Naive B cell (primary cell): ENCODE data around the gene AGAP5. TPM values are rescaled to one million over a fixed set of nuclear protein-coding genes. Genes with fewer than 3 reads are reported as not detected.
"Not testable (repeated sequence)": the region's sequence is repeated elsewhere in the genome, so short reads cannot be mapped to it uniquely, and the experiment has no call there.

ENCODE experiments used
- ATAC-seq, 2 donors: fragments of 150-1000 bp; cut with Tn5 transposase; 2 replicates each; pipeline ENCODE4 v1.10.0; 2021; ENCODE audit warnings: low read depth in 2 of 2, mild to moderate bottlenecking in 2 of 2, moderate library complexity in 2 of 2
- DNase-seq: peaks from one replicate; pipeline ENCODE4 v3.0.0; 2022
- H3K27ac Mint-ChIP-seq, 6 donors: one replicate each; pipeline ENCODE4 v1.8.0; 2020 to 2022; ENCODE audit warnings: mild to moderate bottlenecking in 6 of 6, mixed read lengths in 6 of 6, moderate library complexity in 5 of 6, inconsistent platforms in 2 of 6
- H3K27me3 Mint-ChIP-seq, 3 donors: one replicate each; pipeline ENCODE4 v1.8.0; 2021 to 2022; ENCODE audit warnings: mixed read lengths in 3 of 3, mild to moderate bottlenecking in 1 of 3
- H3K36me3 Mint-ChIP-seq, 2 donors: one replicate each; pipeline ENCODE4 v1.8.0; 2020 to 2022; ENCODE audit warnings: mixed read lengths in 2 of 2, inconsistent platforms in 1 of 2, mild to moderate bottlenecking in 1 of 2
- H3K4me1 Mint-ChIP-seq, 3 donors: one replicate each; pipeline ENCODE4 v1.8.0; 2020 to 2022; ENCODE audit warnings: mixed read lengths in 3 of 3, inconsistent platforms in 1 of 3, mild to moderate bottlenecking in 1 of 3, moderate library complexity in 1 of 3
- H3K4me3 Mint-ChIP-seq, 8 donors: one replicate each; pipeline ENCODE4 v1.8.0; 2020 to 2022; ENCODE audit warnings: mild to moderate bottlenecking in 8 of 8, mixed read lengths in 8 of 8, moderate library complexity in 8 of 8, inconsistent platforms in 2 of 8
- H3K9me3 Mint-ChIP-seq, 7 donors: one replicate each; pipeline ENCODE4 v1.8.0; 2020 to 2022; ENCODE audit warnings: mixed read lengths in 7 of 7, mild to moderate bottlenecking in 5 of 7, inconsistent platforms in 2 of 7, moderate library complexity in 1 of 7
- polyA plus RNA-seq, 6 donors: library from polyadenylated mRNA; unstranded; fragments of 300-500 nt; fragmentation: Illumina TruSeq; gene quantifications; one replicate each; pipeline ENCODE4 v1.2.3, GENCODE V29; 2021; ENCODE audit warnings: low read depth in 6 of 6

The AGAP5 gene
- polyA plus RNA-seq, 6 donors from 2014 or later: 0.35 TPM; not detected in 5

DNA sequence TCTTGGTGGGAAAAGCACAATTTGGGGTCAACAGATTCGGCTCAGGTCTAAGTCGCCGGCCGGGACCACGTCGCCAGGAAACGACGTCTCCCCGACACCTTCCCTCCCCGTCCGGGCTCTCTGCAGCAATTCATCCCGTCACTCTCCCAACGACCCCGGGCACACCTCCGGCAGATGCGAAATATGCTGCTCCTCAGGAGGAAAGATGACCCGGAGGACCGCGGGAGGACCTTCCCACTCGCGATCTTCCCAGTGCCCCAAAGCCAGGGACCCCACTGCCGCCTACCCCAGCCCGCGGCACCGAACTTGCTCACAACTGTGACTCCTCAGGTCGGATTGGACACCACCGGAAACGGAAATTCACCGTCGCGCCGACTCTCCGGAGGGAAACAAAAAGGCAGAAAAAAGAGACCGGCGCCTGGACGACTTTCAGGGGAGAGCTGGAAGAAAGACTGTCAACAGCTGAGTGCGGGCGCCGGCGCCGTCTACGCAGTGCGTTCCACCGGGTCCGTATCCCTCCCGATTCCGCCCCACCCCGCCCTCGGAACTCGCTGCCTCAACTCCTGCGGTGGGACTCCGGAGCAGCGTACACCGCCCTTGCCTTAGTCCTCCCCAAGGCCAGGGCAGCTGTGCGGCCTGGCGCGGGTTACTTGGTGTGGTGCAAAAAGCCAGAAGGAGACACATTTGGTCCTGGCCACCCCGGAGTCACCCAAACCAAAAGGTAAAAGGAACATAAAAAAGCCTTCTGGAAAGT is 32.4 kb upstream of the AGAP5 start:
- Mint-ChIP-seq H3K27ac (peak overlapping the region; percentile 89 to 99 (median 97)), H3K36me3 (no peaks in the 10 kb centered on the region), H3K27me3 (no peaks in the 10 kb centered on the region), H3K9me3 (no peaks in the 10 kb centered on the region), H3K4me3 (peak overlapping the region; percentile 93 to 100 (median 99)), H3K4me1 (peaks cover 5 to 20% (median 13%) of the 10 kb centered on the region in 3 donors)
- DNase-seq (peak; percentile 84), ATAC-seq (peak; percentile 91 to 93)

GRCh38 chr10:73729781-73730152 is 31.9 kb upstream of the AGAP5 start:
- H3K4me3 Mint-ChIP-seq: peak overlapping the region; percentile 93 to 100 (median 99)
- ATAC-seq: not testable (repeated sequence)

GRCh38 chr10:73723516-73723915 is 25.6 kb upstream of the AGAP5 start:
- Mint-ChIP-seq H3K27me3 (no peaks in the 10 kb centered on the region), H3K9me3 (no peaks in the 10 kb centered on the region), H3K27ac (no peak overlapping the region), H3K36me3 (peaks cover 6 to 15% of the 10 kb centered on the region in 2 donors), H3K4me1 (no peaks in the 10 kb centered on the region), H3K4me3 (no peak overlapping the region)
- ATAC-seq: no peak
- no peak for DNase-seq

More at GRCh38 chr10:73729781-73730152, 31.9 kb upstream of the AGAP5 start:
- H3K4me1 Mint-ChIP-seq: peaks cover 5 to 20% (median 9%) of the 10 kb centered on the region in 3 donors
- peak overlapping the region; percentile 89 to 99 (median 97) for H3K27ac Mint-ChIP-seq
- DNase-seq, H3K27me3 Mint-ChIP-seq, H3K9me3 Mint-ChIP-seq, H3K36me3 Mint-ChIP-seq: not testable (repeated sequence)

DNA sequence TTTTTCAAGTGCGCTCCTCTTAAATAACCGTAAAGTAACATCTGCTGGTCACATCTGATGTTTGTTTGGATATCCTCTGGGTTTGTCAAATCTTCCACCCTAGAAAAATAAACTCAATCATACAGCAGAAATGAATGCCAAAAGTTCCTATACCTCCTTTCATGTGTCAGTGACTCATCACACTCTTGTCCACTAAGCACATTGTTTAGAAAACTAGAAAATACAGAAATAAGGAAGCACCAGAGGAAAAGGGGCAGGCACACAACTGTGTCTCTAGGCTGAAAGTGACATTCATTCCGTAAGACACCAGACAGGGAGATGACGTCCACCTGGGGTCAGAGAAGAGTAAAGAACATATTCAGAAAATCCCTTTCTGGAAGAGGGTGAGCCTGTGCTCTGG is 22.7 kb upstream of the AGAP5 start:
- Mint-ChIP-seq H3K27ac (peak overlapping the region in 1 of 6 donors; percentile 21), H3K36me3 (peaks cover 6 to 17% of the 10 kb centered on the region in 2 donors), H3K4me1 (peaks cover 6 to 12% (median 11%) of the 10 kb centered on the region in 3 donors)
- DNase-seq, H3K4me3 Mint-ChIP-seq, H3K9me3 Mint-ChIP-seq, ATAC-seq, H3K27me3 Mint-ChIP-seq: not testable (repeated sequence)

- ATAC-seq (peak; percentile 48 to 67), DNase-seq (peak; percentile 21)
- H3K27me3 Mint-ChIP-seq: no peaks in the 10 kb centered on the region
- peak overlapping the region in 1 of 8 donors; percentile 18 for H3K4me3 Mint-ChIP-seq
- H3K27ac Mint-ChIP-seq: peak overlapping the region in 2 of 6 donors; percentile 14 to 28
- H3K4me1 Mint-ChIP-seq: peaks cover 6 to 12% (median 11%) of the 10 kb centered on the region in 3 donors
- peaks cover 6 to 17% of the 10 kb centered on the region in 2 donors for H3K36me3 Mint-ChIP-seq
- H3K9me3 Mint-ChIP-seq: no peaks in the 10 kb centered on the region
Measured at GRCh38 chr10:73717556-73717955, 19.6 kb upstream of the AGAP5 start.

DNA sequence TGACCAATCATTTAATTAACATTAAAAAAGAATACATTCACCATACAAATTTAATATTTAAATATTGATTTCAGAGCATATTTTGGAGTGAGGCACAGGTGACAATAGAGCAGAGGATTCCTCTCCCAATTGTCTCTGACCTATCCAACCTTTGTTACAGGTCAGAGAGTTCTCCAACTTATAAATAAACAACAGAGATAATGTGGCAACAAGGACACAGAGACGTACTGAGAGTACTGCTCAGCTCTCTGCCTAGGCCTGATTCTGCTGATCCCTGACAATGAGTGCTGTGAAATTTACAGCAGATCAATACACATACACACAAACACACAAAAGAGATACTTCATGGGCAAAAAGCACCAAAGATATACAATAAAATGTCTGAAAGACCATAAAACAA is 18.3 kb upstream of the AGAP5 start:
- ATAC-seq: no peak
- Mint-ChIP-seq H3K9me3 (no peaks in the 10 kb centered on the region), H3K27ac (no peak overlapping the region), H3K36me3 (peaks cover 5 to 13% of the 10 kb centered on the region in 2 donors), H3K27me3 (no peaks in the 10 kb centered on the region), H3K4me3 (no peak overlapping the region), H3K4me1 (peaks cover 6 to 12% (median 11%) of the 10 kb centered on the region in 3 donors)
- DNase-seq: no peak

- not testable (repeated sequence) for ATAC-seq, H3K4me3 Mint-ChIP-seq, DNase-seq, H3K36me3 Mint-ChIP-seq, H3K27ac Mint-ChIP-seq, H3K27me3 Mint-ChIP-seq, H3K9me3 Mint-ChIP-seq
- peaks cover 6 to 12% (median 11%) of the 10 kb centered on the region in 3 donors for H3K4me1 Mint-ChIP-seq
Measured at GRCh38 chr10:73715179-73716156, 17.6 kb upstream of the AGAP5 start.

- not testable (repeated sequence) for H3K4me3 Mint-ChIP-seq, H3K27ac Mint-ChIP-seq, DNase-seq, H3K36me3 Mint-ChIP-seq, H3K9me3 Mint-ChIP-seq, H3K27me3 Mint-ChIP-seq, ATAC-seq
- H3K4me1 Mint-ChIP-seq: peaks cover 6 to 12% (median 11%) of the 10 kb centered on the region in 3 donors
Measured at GRCh38 chr10:73714483-73714882, 16.6 kb upstream of the AGAP5 start.

GRCh38 chr10:73713912-73714311 is 16.0 kb upstream of the AGAP5 start:
- H3K36me3 Mint-ChIP-seq, H3K27ac Mint-ChIP-seq, H3K27me3 Mint-ChIP-seq, ATAC-seq, H3K9me3 Mint-ChIP-seq, DNase-seq, H3K4me3 Mint-ChIP-seq: not testable (repeated sequence)
- H3K4me1 Mint-ChIP-seq: peaks cover 6 to 12% (median 11%) of the 10 kb centered on the region in 3 donors

GRCh38 chr10:73711683-73712082 is 13.8 kb upstream of the AGAP5 start:
- not testable (repeated sequence) for DNase-seq, H3K27me3 Mint-ChIP-seq, ATAC-seq, H3K4me1 Mint-ChIP-seq, H3K9me3 Mint-ChIP-seq, H3K27ac Mint-ChIP-seq, H3K4me3 Mint-ChIP-seq, H3K36me3 Mint-ChIP-seq

GRCh38 chr10:73708122-73708521 is 10.2 kb upstream of the AGAP5 start:
- not testable (repeated sequence) for H3K4me1 Mint-ChIP-seq, H3K36me3 Mint-ChIP-seq, H3K27me3 Mint-ChIP-seq, ATAC-seq, H3K4me3 Mint-ChIP-seq, H3K9me3 Mint-ChIP-seq, DNase-seq
- peak overlapping the region in 1 of 6 donors; percentile 90 for H3K27ac Mint-ChIP-seq

DNA sequence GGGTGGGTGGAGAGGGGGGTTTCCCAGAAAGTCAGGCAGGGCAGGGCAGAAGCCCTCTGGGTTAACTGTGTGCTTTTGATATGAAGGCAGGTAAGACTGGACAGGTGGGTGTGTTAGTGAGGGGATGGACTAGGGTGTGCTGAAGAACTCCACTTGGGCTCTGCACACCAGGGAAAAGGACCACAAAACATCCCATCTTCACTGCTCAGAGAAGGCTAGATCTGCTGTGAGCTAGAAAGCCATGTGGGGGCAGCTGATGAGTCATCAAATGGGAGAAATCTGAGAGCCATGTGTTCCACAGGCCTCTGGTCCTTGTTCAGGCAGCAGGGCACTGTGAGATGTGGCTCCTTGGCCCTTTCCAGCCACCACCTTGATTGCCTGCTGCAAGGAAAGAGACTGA is 9.7 kb upstream of the AGAP5 start:
- not testable (repeated sequence) for H3K4me3 Mint-ChIP-seq, H3K4me1 Mint-ChIP-seq, H3K36me3 Mint-ChIP-seq, DNase-seq, H3K27me3 Mint-ChIP-seq, H3K9me3 Mint-ChIP-seq, H3K27ac Mint-ChIP-seq, ATAC-seq

GRCh38 chr10:73706488-73706887 is 8.6 kb upstream of the AGAP5 start:
- H3K4me3 Mint-ChIP-seq, ATAC-seq, DNase-seq, H3K27me3 Mint-ChIP-seq, H3K4me1 Mint-ChIP-seq, H3K9me3 Mint-ChIP-seq: not testable (repeated sequence)
- Mint-ChIP-seq H3K27ac (peak overlapping the region in 1 of 6 donors; percentile 82), H3K36me3 (peaks cover 0 to 14% of the 10 kb centered on the region in 2 donors)
